Measurements from ENCODE around the gene SLC11A2. TPM values are rescaled to one million over a fixed set of nuclear protein-coding genes. Genes with fewer than 3 reads are reported as not detected.

The SLC11A2 gene
- total and polyA plus RNA-seq, 9 of the 15 experiments (the other 6 are each of a cell fraction or from before 2014, with no cell fraction given): 21.1 to 54.0 (median 32.9) TPM

DNA sequence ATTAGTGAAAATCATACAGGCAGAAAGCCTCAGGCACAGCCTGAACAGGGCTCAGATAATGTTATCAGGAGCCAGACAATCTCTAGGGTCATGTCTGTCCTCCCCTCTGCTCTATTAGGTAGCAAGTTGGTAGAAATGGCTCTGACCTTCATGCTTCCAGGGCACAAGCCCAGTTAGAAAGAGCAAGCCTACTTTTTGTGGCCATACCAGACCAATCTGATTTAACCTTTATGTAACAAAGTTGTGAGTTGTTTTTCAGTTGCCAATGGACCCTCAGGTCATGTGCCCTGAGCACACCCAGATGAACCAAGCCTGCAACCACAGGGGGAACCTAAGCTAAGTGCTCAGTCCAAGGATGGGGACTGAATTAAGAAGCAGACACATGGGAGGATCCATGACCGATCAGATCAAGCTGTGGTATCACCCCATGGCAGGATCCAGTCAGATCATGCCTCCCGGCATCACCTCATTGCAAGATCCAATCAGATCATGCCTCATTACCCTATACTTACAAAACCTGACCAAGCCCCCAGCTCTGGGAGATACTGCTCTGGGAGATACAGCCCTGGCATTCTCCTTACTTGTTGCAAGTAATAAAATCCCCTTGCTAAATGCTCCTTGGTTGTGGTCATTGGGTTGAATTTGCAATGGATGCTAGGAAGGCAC lies 92.6 kb downstream of the SLC11A2 start:
- Histone ChIP-seq H3K4me3 (no peak overlapping the region), H4K20me1 (replicated peaks; ENCODE audit: control insufficient read depth, insufficient read depth, low read length) (no peaks in the 10 kb centered on the region), H3K4me1 (replicated peaks in 1 of 2; ENCODE audit: control insufficient read depth in 2 of 2, insufficient read depth in 2 of 2, low read length in 2 of 2) (peaks cover 5 to 36% of the 10 kb centered on the region in 2 experiments), H3K27me3 (ENCODE audit: control insufficient read depth in 2 of 2, insufficient read depth in 2 of 2, low read length in 2 of 2) (no peaks in the 10 kb centered on the region), H3K9me3 (replicated peaks; ENCODE audit: control insufficient read depth, insufficient read depth, low read depth, low read length) (peaks cover 13% of the 10 kb centered on the region), H3K79me2 (ENCODE audit: control insufficient read depth, insufficient read depth, low read length) (peaks cover 6% of the 10 kb centered on the region; the same call in 1 of the 3 replicates), H3K4me2 (ENCODE audit: insufficient read depth, low read length) (peak overlapping the region; percentile 30; the same call in 1 of the 2 replicates), H3K27ac (ENCODE audit: extremely low read depth, low read depth, low read length) (peak overlapping the region; percentile 73), H3K9ac (ENCODE audit: insufficient read depth in 1 of 2, low read depth in 2 of 2, low read length in 2 of 2) (peak overlapping the region; percentile 27 to 31; a peak in 2 of 4 replicates), H3K9me1 (ENCODE audit: control insufficient read depth, insufficient read depth, low read length) (no peaks in the 10 kb centered on the region), H2AFZ (ENCODE audit: low read depth, low read length) (no peak overlapping the region), H3K36me3 (ENCODE audit: control insufficient read depth, insufficient read depth, low read length) (no peaks in the 10 kb centered on the region; the same call in 2 of the 3 replicates)
- ATAC-seq (peak; percentile 86), DNase-seq (ENCODE audit: extremely low read depth in 1 of 4, low spot score in 3 of 4) (peak; percentile 22 to 72 (median 33)), FAIRE-seq (peak; percentile 89)
- intact Hi-C loops (cut with micrococcal nuclease) (no loop called here), in situ Hi-C loops (cut with MboI) (no loop called here)
- ChIA-PET POLR2A (no interaction called here), CTCF (ENCODE audit: low intra/inter-chr PET ratio) (no interaction called here)
- WGBS (ENCODE audit: insufficient coverage, low coverage, missing lambda C conversion rate): 10% methylated on average over 2 of the region's 2 CpGs
- TSS peak; percentile 91 for BruUV-seq (replicated peaks)
- TF ChIP-seq MTA3 (IDR thresholded peaks at IDR 0.05; ENCODE audit: borderline replicate concordance) (0 out of 2 replicates have a peak, but pooled peaks have one; percentile 57), NR4A1 (CRISPR knock-in tag; IDR thresholded peaks at IDR 0.05) (no peak), NR4A1 (tag; IDR thresholded peaks at IDR 0.05) (peak; percentile 72), GATA2 (CRISPR knock-in tag; IDR thresholded peaks at IDR 0.05) (0 out of 2 replicates have a peak, but pooled peaks have one; percentile 35), ZNF134 (CRISPR knock-in tag; conservative IDR thresholded peaks at IDR 0.05) (no peak), ZBED1 (IDR thresholded peaks at IDR 0.05) (no peak), MEIS2 (IDR thresholded peaks at IDR 0.05; ENCODE audit: partially characterized antibody) (peak; percentile 9), RNF2 (IDR thresholded peaks at IDR 0.05) (0 out of 2 replicates have a peak, but pooled peaks have one; percentile 21), MIER1 (IDR thresholded peaks at IDR 0.05; ENCODE audit: low read depth) (no peak), BRD9 (IDR thresholded peaks at IDR 0.05; ENCODE audit: low read depth, partially characterized antibody) (no peak), XRCC5 (IDR thresholded peaks at IDR 0.05; ENCODE audit: low read depth, low read length) (no peak), TAL1 (IDR thresholded peaks at IDR 0.05) (peak; percentile 47), CEBPB (tag; IDR thresholded peaks at IDR 0.05) (no peak)
- TF ChIP-seq, protein P1, sequence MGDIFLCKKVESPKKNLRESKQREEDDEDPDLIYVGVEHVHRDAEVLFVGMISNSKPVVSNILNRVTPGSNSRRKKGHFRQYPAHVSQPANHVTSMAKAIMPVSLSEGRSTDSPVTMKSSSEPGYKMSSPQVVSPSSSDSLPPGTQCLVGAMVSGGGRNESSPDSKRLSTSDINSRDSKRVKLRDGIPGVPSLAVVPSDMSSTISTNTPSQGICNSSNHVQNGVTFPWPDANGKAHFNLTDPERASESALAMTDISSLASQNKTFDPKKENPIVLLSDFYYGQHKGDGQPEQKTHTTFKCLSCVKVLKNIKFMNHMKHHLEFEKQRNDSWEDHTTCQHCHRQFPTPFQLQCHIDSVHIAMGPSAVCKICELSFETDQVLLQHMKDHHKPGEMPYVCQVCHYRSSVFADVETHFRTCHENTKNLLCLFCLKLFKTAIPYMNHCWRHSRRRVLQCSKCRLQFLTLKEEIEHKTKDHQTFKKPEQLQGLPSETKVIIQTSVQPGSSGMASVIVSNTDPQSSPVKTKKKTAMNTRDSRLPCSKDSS (IDR thresholded peaks at IDR 0.05; ENCODE audit: low read depth, partially characterized antibody): no peak
- TF ChIP-seq, protein P2, sequence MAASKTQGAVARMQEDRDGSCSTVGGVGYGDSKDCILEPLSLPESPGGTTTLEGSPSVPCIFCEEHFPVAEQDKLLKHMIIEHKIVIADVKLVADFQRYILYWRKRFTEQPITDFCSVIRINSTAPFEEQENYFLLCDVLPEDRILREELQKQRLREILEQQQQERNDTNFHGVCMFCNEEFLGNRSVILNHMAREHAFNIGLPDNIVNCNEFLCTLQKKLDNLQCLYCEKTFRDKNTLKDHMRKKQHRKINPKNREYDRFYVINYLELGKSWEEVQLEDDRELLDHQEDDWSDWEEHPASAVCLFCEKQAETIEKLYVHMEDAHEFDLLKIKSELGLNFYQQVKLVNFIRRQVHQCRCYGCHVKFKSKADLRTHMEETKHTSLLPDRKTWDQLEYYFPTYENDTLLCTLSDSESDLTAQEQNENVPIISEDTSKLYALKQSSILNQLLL (CRISPR knock-in tag; IDR thresholded peaks at IDR 0.05; ENCODE audit: borderline replicate concordance): no peak
- TF ChIP-seq, protein P3, sequence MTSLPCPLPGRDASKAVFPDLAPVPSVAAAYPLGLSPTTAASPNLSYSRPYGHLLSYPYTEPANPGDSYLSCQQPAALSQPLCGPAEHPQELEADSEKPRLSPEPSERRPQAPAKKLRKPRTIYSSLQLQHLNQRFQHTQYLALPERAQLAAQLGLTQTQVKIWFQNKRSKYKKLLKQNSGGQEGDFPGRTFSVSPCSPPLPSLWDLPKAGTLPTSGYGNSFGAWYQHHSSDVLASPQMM (CRISPR knock-in tag; IDR thresholded peaks at IDR 0.05): no peak
- TF ChIP-seq, protein P4, sequence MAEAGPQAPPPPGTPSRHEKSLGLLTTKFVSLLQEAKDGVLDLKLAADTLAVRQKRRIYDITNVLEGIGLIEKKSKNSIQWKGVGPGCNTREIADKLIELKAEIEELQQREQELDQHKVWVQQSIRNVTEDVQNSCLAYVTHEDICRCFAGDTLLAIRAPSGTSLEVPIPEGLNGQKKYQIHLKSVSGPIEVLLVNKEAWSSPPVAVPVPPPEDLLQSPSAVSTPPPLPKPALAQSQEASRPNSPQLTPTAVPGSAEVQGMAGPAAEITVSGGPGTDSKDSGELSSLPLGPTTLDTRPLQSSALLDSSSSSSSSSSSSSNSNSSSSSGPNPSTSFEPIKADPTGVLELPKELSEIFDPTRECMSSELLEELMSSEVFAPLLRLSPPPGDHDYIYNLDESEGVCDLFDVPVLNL (CRISPR knock-in tag; IDR thresholded peaks at IDR 0.05; ENCODE audit: low read depth): no peak
